Epithelial cell of esophagus (primary cell): Measurements from ENCODE around the gene C2orf42.
"Not testable (repeated sequence)": the region's sequence is repeated elsewhere in the genome, so short reads cannot be mapped to it uniquely, and the experiment has no call there.

Source experiments
- DNase-seq: peaks from one replicate; pipeline ENCODE4 v3.0.0; 2010; ENCODE audit warnings: low read depth
- H3K4me3 ChIP-seq: 2 replicates; pipeline ENCODE4 v1.5.1; 2011; ENCODE audit warnings: mild to moderate bottlenecking, low read length, control low read depth
- CTCF ChIP-seq: IDR thresholded peaks from 2 replicates; pipeline ENCODE4 v1.5.1; 2011; ENCODE audit warnings: low read depth, mild to moderate bottlenecking, low read length, control low read depth, inconsistent platforms; ENCODE audit not compliant: insufficient read depth; ENCODE audit errors: missing control alignments

Gene C2orf42

GRCh38 chr2:70190418-70191243 lies at the start of gene C2orf42:
TSS of gene C2orf42 (minus strand) at chr2:70191019. CDS start at chr2:70181985, 9,034 bp downstream.
- no peak for TF ChIP-seq CTCF
- DNase-seq = peak; percentile 98
- peak within 1 kb of the TSS; percentile 78 for H3K4me3 ChIP-seq

GRCh38 chr2:70240599-70240998 lies 49.8 kb upstream of the C2orf42 start:
- no peak for TF ChIP-seq CTCF
- H3K4me3 ChIP-seq = no peak overlapping the region
- DNase-seq = no peak

GRCh38 chr2:70233926-70234325 lies 43.1 kb upstream of the C2orf42 start:
- H3K4me3 ChIP-seq = no peak overlapping the region
- TF ChIP-seq CTCF = no peak
- DNase-seq = no peak

GRCh38 chr2:70226781-70227180 lies 36.0 kb upstream of the C2orf42 start:
- H3K4me3 ChIP-seq = no peak overlapping the region
- TF ChIP-seq CTCF = no peak
- no peak for DNase-seq

GRCh38 chr2:70223305-70223704 lies 32.5 kb upstream of the C2orf42 start:
- not testable (repeated sequence) for H3K4me3 ChIP-seq, DNase-seq

GRCh38 chr2:70214953-70215549 lies 24.2 kb upstream of the C2orf42 start:
- DNase-seq = no peak
- TF ChIP-seq CTCF = no peak
- no peak overlapping the region for H3K4me3 ChIP-seq

GRCh38 chr2:70214365-70214764 lies 23.5 kb upstream of the C2orf42 start:
- no peak for TF ChIP-seq CTCF
- no peak for DNase-seq

More at GRCh38 chr2:70214365-70214764, 23.5 kb upstream of the C2orf42 start:
- H3K4me3 ChIP-seq = no peak overlapping the region
